Left lung (tissue), 10 donors: ENCODE results near the gene NEDD4. TPM values are rescaled to one million over a fixed set of nuclear protein-coding genes. Genes with fewer than 3 reads are reported as not detected.

Experiments
- ATAC-seq: fragments of 200-7000 bp; cut with Tn5 transposase; one replicate; pipeline ENCODE4 v1.9.1; 2020; ENCODE audit warnings: moderate library complexity
- DNase-seq, 4 donors: peaks; one replicate each; pipeline ENCODE4 v3.0.0-alpha.2; 2013 to 2020
- H3K27ac ChIP-seq, 2 donors: fragments of 200-600 bp; sonication (generic) in 1 of 2; one replicate each; pipeline versions ENCODE4 v1.5.0 to v1.8.0; 2020 to 2021
- H3K27me3 ChIP-seq, 2 donors: fragments of 200-600 bp; sonication (generic) in 1 of 2; one replicate each; pipeline versions ENCODE4 v1.5.0 to v1.8.0; 2020 to 2021
- H3K36me3 ChIP-seq, 2 donors: fragments of 200-600 bp; sonication (generic) in 1 of 2; one replicate each; pipeline versions ENCODE4 v1.5.0 to v1.8.0; 2020 to 2021
- H3K4me1 ChIP-seq, 2 donors: fragments of 200-600 bp; one replicate each; pipeline ENCODE4 v1.8.0; 2021
- H3K4me3 ChIP-seq, 2 donors: fragments of 200-600 bp; sonication (generic) in 1 of 2; one replicate each; pipeline versions ENCODE4 v1.5.0 to v1.8.0; 2020 to 2021; ENCODE audit warnings: mild to moderate bottlenecking in 1 of 2
- H3K9me3 ChIP-seq, 2 donors: fragments of 200-600 bp; sonication (generic) in 1 of 2; one replicate each; pipeline versions ENCODE4 v1.5.0 to v1.8.0; 2020 to 2021
- intact Hi-C, 2 donors: fragments of 100-400 bp; cut with DNase I; formaldehyde crosslinking; loops; one replicate each; pipeline versions ENCODE4 v1.11.2 to v1.14.2; 2022
- polyA plus RNA-seq, 6 donors: library from polyadenylated mRNA; unstranded; fragments of 120-200 nt; gene quantifications; one replicate each; pipeline ENCODE4 v1.2.1, GENCODE V29; 2013; ENCODE audit not compliant: insufficient read length in 6 of 6
- total RNA-seq, 2 donors: library from RNA; stranded (reverse); fragmentation: NEBNext Ultra II Directional; extraction: Animal tissue kit (Norgen Biotek cat#: 25700); gene quantifications; one replicate each; pipeline ENCODE4 v1.2.1, GENCODE V29; 2021
- TF ChIP-seq, protein P1 (sequence below), 2 donors: fragments of 200-600 bp; sonication (generic) in 1 of 2; IDR thresholded peaks; one replicate each; pipeline versions ENCODE4 v1.5.0 to v1.8.0; 2021; ENCODE audit warnings: antibody characterized with exemption in 2 of 2
- donor health status: DM: no; HTN: yes; CAD: no.
- donor health status: DM: no; HTN: no; CAD: no.

Gene NEDD4
- total and polyA plus RNA-seq, 8 donors: 15.0 to 19.5 (median 17.0) TPM

DNA sequence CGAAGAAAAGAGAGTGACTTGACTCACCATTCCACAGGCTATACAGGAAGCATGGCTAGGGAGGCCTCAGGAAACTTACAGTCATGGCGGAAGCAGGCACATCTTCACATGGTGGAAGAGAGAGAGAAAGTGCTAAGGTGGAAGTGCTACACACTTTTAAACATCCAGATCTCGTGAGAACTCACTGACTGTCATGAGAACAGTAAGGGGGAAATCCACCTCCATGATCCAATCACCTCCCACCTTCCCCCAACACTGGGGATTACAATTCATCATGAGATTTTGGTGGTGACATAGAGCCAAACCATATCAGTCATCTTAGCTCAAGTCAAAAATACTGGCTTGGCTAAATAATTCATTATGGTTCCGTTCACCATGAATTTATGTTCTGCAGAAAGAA is 45.3 kb upstream of the NEDD4 start:
- TF ChIP-seq, protein P1, sequence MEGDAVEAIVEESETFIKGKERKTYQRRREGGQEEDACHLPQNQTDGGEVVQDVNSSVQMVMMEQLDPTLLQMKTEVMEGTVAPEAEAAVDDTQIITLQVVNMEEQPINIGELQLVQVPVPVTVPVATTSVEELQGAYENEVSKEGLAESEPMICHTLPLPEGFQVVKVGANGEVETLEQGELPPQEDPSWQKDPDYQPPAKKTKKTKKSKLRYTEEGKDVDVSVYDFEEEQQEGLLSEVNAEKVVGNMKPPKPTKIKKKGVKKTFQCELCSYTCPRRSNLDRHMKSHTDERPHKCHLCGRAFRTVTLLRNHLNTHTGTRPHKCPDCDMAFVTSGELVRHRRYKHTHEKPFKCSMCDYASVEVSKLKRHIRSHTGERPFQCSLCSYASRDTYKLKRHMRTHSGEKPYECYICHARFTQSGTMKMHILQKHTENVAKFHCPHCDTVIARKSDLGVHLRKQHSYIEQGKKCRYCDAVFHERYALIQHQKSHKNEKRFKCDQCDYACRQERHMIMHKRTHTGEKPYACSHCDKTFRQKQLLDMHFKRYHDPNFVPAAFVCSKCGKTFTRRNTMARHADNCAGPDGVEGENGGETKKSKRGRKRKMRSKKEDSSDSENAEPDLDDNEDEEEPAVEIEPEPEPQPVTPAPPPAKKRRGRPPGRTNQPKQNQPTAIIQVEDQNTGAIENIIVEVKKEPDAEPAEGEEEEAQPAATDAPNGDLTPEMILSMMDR (IDR thresholded peaks at IDR 0.05): no peak
- H3K9me3 ChIP-seq: no peaks in the 10 kb centered on the region
- no peak overlapping the region for H3K27ac ChIP-seq
- ATAC-seq (no peak), DNase-seq (no peak)
- intact Hi-C loops: no loop called here
- H3K4me3 ChIP-seq: no peak overlapping the region
- no peaks in the 10 kb centered on the region for H3K27me3 ChIP-seq
- no peaks in the 10 kb centered on the region for H3K36me3 ChIP-seq
- H3K4me1 ChIP-seq: peaks cover 7 to 8% of the 10 kb centered on the region in 2 donors

GRCh38 chr15:56038015-56038414 is 44.6 kb upstream of the NEDD4 start:
- H3K4me3 ChIP-seq: no peak overlapping the region
- DNase-seq (no peak), ATAC-seq (no peak)
- peaks cover 7 to 8% of the 10 kb centered on the region in 2 donors for H3K4me1 ChIP-seq
- no peaks in the 10 kb centered on the region for H3K36me3 ChIP-seq
- no peak overlapping the region for H3K27ac ChIP-seq
- intact Hi-C loops: no loop called here
- no peaks in the 10 kb centered on the region for H3K27me3 ChIP-seq
- TF ChIP-seq, protein P1 (IDR thresholded peaks at IDR 0.05): no peak
- no peaks in the 10 kb centered on the region for H3K9me3 ChIP-seq

GRCh38 chr15:56036546-56037067 is 43.2 kb upstream of the NEDD4 start:
- no peak overlapping the region for H3K4me3 ChIP-seq
- ATAC-seq (no peak), DNase-seq (no peak)
- TF ChIP-seq, protein P1 (IDR thresholded peaks at IDR 0.05): no peak
- no peak overlapping the region for H3K27ac ChIP-seq
- no peaks in the 10 kb centered on the region for H3K9me3 ChIP-seq
- H3K36me3 ChIP-seq: no peaks in the 10 kb centered on the region
- intact Hi-C loops: no loop called here
- peaks cover 7 to 8% of the 10 kb centered on the region in 2 donors for H3K4me1 ChIP-seq
- H3K27me3 ChIP-seq: no peaks in the 10 kb centered on the region

- no peaks in the 10 kb centered on the region for H3K9me3 ChIP-seq
- no peak for DNase-seq
- intact Hi-C loops: no loop called here
- no peaks in the 10 kb centered on the region for H3K27me3 ChIP-seq
- TF ChIP-seq, protein P1 (IDR thresholded peaks at IDR 0.05): no peak
- no peak for ATAC-seq
- no peak overlapping the region for H3K27ac ChIP-seq
- H3K4me3 ChIP-seq: no peak overlapping the region
- no peaks in the 10 kb centered on the region for H3K36me3 ChIP-seq
- peaks cover 1 to 5% of the 10 kb centered on the region in 2 donors for H3K4me1 ChIP-seq
Observed at GRCh38 chr15:56035166-56035565, 41.8 kb upstream of the NEDD4 start.

- no peaks in the 10 kb centered on the region for H3K9me3 ChIP-seq
- H3K4me3 ChIP-seq: no peak overlapping the region
- intact Hi-C loops: no loop called here
Observed at GRCh38 chr15:56034514-56034913, 41.1 kb upstream of the NEDD4 start.

More at GRCh38 chr15:56034514-56034913, 41.1 kb upstream of the NEDD4 start:
- Histone ChIP-seq H3K4me1 (no peaks in the 10 kb centered on the region), H3K27me3 (no peaks in the 10 kb centered on the region), H3K27ac (no peak overlapping the region), H3K36me3 (no peaks in the 10 kb centered on the region)
- TF ChIP-seq, protein P1 (IDR thresholded peaks at IDR 0.05): no peak
- no peak for ATAC-seq
- DNase-seq: no peak
